Measurements from ENCODE around the gene BRCA1. TPM values are rescaled to one million over a fixed set of nuclear protein-coding genes. Genes with fewer than 3 reads are reported as not detected.
"Not testable (repeated sequence)": the region's sequence is repeated elsewhere in the genome, so short reads cannot be mapped to it uniquely, and the experiment has no call there.

BRCA1 gene
- total and polyA plus RNA-seq, 8 donors = 10.3 to 24.4 (median 18.4) TPM

- H3K27me3 ChIP-seq = no peaks in the 10 kb centered on the region
- intact Hi-C loops (cut with DNase I) = no loop called here
- TF ChIP-seq CTCF (IDR thresholded peaks at IDR 0.05) = no peak
- H3K9me3 ChIP-seq = no peaks in the 10 kb centered on the region
- H3K4me3 ChIP-seq = no peak overlapping the region
- ATAC-seq (no peak), DNase-seq (no peak)
- no peak overlapping the region for H3K27ac ChIP-seq
- peaks cover 0 to 21% of the 10 kb centered on the region in 2 donors for H3K36me3 ChIP-seq
- H3K4me1 ChIP-seq = peaks cover 0 to 8% of the 10 kb centered on the region in 2 donors
Measured at GRCh38 chr17:43140396-43141332, 15.5 kb upstream of the BRCA1 start.

- H3K4me3 ChIP-seq; ATAC-seq; H3K27ac ChIP-seq; intact Hi-C loops (cut with DNase I); H3K9me3 ChIP-seq; DNase-seq; H3K4me1 ChIP-seq; H3K27me3 ChIP-seq: not testable (repeated sequence)
- H3K36me3 ChIP-seq = peaks cover 0 to 27% of the 10 kb centered on the region in 2 donors
Measured at GRCh38 chr17:43138531-43138930, 13.4 kb upstream of the BRCA1 start.

GRCh38 chr17:43136574-43136973 lies 11.4 kb upstream of the BRCA1 start:
- H3K9me3 ChIP-seq; H3K4me3 ChIP-seq; ATAC-seq; H3K27me3 ChIP-seq; DNase-seq; H3K27ac ChIP-seq; intact Hi-C loops (cut with DNase I): not testable (repeated sequence)
- H3K36me3 ChIP-seq = peaks cover 0 to 31% of the 10 kb centered on the region in 2 donors
- peaks cover 0 to 15% of the 10 kb centered on the region in 2 donors for H3K4me1 ChIP-seq

GRCh38 chr17:43135454-43135819 lies 10.3 kb upstream of the BRCA1 start:
- peaks cover 0 to 13% of the 10 kb centered on the region in 2 donors for H3K4me1 ChIP-seq
- no peak overlapping the region for H3K4me3 ChIP-seq
- ATAC-seq (no peak), DNase-seq (no peak)
- no peak overlapping the region for H3K27ac ChIP-seq
- H3K27me3 ChIP-seq = no peaks in the 10 kb centered on the region
- H3K9me3 ChIP-seq = no peaks in the 10 kb centered on the region
- TF ChIP-seq CTCF (IDR thresholded peaks at IDR 0.05) = no peak
- intact Hi-C loops (cut with DNase I) = no loop called here
- H3K36me3 ChIP-seq = peaks cover 0 to 31% of the 10 kb centered on the region in 2 donors

GRCh38 chr17:43134774-43135453 lies 9.8 kb upstream of the BRCA1 start:
- no peak for ATAC-seq
- intact Hi-C loops (cut with DNase I) = no loop called here
- TF ChIP-seq CTCF (IDR thresholded peaks at IDR 0.05) = no peak
- Histone ChIP-seq H3K4me3 (no peak overlapping the region), H3K9me3 (no peaks in the 10 kb centered on the region), H3K4me1 (peaks cover 0 to 13% of the 10 kb centered on the region in 2 donors), H3K27me3 (no peaks in the 10 kb centered on the region), H3K36me3 (peaks cover 0 to 31% of the 10 kb centered on the region in 2 donors), H3K27ac (no peak overlapping the region)
- DNase-seq = no peak

GRCh38 chr17:43133439-43133838 lies 8.3 kb upstream of the BRCA1 start:
- DNase-seq; H3K27me3 ChIP-seq; H3K27ac ChIP-seq; H3K9me3 ChIP-seq; H3K4me3 ChIP-seq; ATAC-seq; intact Hi-C loops (cut with DNase I): not testable (repeated sequence)
- Histone ChIP-seq H3K4me1 (peaks cover 3 to 28% of the 10 kb centered on the region in 2 donors), H3K36me3 (peaks cover 0 to 34% of the 10 kb centered on the region in 2 donors)
